HL-60 (cell line): ENCODE measurements around the gene AGBL4.

Experiments used
- DNase-seq, 2 experiments: peaks; one replicate each; pipeline ENCODE4 v3.0.0-alpha.2; 2010 to 2020; ENCODE audit warnings: low read depth in 1 of 2, low spot score in 1 of 2
- H3K27ac ChIP-seq: fragments of 250-450 bp; sonication (Bioruptor Pico); replicated peaks from 2 replicates; pipeline ENCODE4 v1.5.1; 2020; ENCODE audit warnings: mild to moderate bottlenecking, moderate library complexity
- H3K27me3 ChIP-seq: fragments of 250-450 bp; sonication (Bioruptor Pico); 2 replicates; pipeline ENCODE4 v1.5.1; 2021; ENCODE audit warnings: mild to moderate bottlenecking, moderate library complexity; ENCODE audit not compliant: insufficient read depth, poor library complexity, severe bottlenecking
- H3K4me3 ChIP-seq: replicated peaks from 2 replicates; pipeline ENCODE4 v1.5.1; 2011; ENCODE audit warnings: mild to moderate bottlenecking, control low read depth, low read length; ENCODE audit not compliant: insufficient read depth
- GABPA ChIP-seq: IDR thresholded peaks from 2 replicates; pipeline ENCODE4 v1.6.1; 2012; ENCODE audit warnings: low read depth
- POLR2AphosphoS5 ChIP-seq: IDR thresholded peaks from 2 replicates; pipeline ENCODE4 v1.6.1; 2012; ENCODE audit warnings: low read depth
- SPI1 ChIP-seq: IDR thresholded peaks from 2 replicates; pipeline ENCODE4 v1.6.1; 2012; ENCODE audit warnings: low read depth, mild to moderate bottlenecking, borderline replicate concordance
- TF ChIP-seq, protein P1 (sequence below): IDR thresholded peaks from 2 replicates; pipeline ENCODE4 v1.6.1; 2012; ENCODE audit warnings: low read depth; ENCODE audit not compliant: insufficient replicate concordance
- TF ChIP-seq, protein P2 (sequence below): IDR thresholded peaks from one replicate; pipeline ENCODE4 v1.5.1; 2011; ENCODE audit warnings: low read length, control low read depth, inconsistent platforms; ENCODE audit not compliant: insufficient read depth

Gene AGBL4

DNA sequence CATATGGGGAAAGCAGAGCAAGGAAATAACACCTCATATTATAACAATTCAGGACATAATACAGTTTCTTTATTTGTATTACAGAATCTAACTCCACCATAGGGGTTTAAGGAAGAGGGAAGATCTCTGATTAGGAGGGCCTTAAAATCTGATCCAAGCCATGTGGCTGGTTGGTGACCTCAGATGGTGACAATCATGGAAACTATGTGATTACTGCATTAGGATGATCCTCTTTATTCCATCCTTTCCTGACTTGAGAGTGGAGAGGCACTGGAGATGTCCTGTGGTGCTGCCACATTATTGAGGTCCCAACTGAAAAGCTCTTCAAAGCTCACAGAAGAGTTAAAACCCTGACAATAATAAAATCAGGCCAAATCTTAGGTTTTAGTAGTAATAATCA, 1078.9 kb downstream of the AGBL4 start:
- DNase-seq: no peak
- TF ChIP-seq POLR2AphosphoS5 (no peak), SPI1 (no peak), GABPA (no peak)
- TF ChIP-seq, protein P1, sequence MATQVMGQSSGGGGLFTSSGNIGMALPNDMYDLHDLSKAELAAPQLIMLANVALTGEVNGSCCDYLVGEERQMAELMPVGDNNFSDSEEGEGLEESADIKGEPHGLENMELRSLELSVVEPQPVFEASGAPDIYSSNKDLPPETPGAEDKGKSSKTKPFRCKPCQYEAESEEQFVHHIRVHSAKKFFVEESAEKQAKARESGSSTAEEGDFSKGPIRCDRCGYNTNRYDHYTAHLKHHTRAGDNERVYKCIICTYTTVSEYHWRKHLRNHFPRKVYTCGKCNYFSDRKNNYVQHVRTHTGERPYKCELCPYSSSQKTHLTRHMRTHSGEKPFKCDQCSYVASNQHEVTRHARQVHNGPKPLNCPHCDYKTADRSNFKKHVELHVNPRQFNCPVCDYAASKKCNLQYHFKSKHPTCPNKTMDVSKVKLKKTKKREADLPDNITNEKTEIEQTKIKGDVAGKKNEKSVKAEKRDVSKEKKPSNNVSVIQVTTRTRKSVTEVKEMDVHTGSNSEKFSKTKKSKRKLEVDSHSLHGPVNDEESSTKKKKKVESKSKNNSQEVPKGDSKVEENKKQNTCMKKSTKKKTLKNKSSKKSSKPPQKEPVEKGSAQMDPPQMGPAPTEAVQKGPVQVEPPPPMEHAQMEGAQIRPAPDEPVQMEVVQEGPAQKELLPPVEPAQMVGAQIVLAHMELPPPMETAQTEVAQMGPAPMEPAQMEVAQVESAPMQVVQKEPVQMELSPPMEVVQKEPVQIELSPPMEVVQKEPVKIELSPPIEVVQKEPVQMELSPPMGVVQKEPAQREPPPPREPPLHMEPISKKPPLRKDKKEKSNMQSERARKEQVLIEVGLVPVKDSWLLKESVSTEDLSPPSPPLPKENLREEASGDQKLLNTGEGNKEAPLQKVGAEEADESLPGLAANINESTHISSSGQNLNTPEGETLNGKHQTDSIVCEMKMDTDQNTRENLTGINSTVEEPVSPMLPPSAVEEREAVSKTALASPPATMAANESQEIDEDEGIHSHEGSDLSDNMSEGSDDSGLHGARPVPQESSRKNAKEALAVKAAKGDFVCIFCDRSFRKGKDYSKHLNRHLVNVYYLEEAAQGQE: no peak
- TF ChIP-seq, protein P2, sequence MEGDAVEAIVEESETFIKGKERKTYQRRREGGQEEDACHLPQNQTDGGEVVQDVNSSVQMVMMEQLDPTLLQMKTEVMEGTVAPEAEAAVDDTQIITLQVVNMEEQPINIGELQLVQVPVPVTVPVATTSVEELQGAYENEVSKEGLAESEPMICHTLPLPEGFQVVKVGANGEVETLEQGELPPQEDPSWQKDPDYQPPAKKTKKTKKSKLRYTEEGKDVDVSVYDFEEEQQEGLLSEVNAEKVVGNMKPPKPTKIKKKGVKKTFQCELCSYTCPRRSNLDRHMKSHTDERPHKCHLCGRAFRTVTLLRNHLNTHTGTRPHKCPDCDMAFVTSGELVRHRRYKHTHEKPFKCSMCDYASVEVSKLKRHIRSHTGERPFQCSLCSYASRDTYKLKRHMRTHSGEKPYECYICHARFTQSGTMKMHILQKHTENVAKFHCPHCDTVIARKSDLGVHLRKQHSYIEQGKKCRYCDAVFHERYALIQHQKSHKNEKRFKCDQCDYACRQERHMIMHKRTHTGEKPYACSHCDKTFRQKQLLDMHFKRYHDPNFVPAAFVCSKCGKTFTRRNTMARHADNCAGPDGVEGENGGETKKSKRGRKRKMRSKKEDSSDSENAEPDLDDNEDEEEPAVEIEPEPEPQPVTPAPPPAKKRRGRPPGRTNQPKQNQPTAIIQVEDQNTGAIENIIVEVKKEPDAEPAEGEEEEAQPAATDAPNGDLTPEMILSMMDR: no peak
- no peak overlapping the region for H3K27ac ChIP-seq
- no peak overlapping the region for H3K4me3 ChIP-seq
- H3K27me3 ChIP-seq: no peaks in the 10 kb centered on the region

DNA sequence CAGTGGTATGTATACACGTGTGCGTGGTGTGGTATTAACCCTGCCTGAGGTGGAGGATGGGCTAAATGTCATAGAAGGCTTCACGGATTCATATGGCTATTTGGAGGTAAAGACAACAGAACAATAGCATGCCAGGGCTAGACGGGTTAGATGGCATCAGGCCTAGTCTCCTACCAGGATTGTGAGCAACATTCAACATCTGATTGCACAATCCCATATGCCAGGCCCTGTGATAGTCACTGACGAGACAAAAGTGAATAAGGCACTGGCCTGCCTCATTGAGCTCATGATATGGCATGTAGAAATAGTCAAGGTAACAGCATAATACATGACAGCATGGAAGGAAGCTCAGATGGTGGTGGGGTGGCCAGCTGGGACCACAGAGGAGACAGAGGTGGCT, 1079.9 kb downstream of the AGBL4 start:
- Histone ChIP-seq H3K27ac (no peak overlapping the region), H3K27me3 (no peaks in the 10 kb centered on the region), H3K4me3 (no peak overlapping the region)
- no peak for DNase-seq
- TF ChIP-seq GABPA: no peak
- TF ChIP-seq POLR2AphosphoS5: no peak
- no peak for TF ChIP-seq SPI1
- TF ChIP-seq, protein P1: no peak
- TF ChIP-seq, protein P2: no peak

DNA sequence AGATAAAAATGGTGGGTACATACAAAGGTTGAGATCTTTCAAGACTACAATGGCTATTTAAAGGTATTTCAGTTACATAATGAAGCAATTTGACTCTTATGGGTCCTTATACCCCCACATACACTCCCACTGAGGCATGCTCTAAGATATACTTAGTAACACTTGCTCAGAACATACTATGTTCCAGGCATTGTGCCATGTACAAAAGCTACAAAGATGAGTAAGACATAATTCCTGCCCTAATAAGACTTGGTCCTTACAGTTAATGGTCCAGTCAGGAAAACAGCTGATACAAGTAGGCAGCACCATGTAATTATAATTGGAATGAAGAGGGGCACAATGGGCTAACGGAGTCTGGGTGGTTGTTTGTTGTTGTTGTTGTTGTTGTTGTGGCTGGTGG, 1080.4 kb downstream of the AGBL4 start:
- no peak for DNase-seq
- TF ChIP-seq, protein P2: no peak
- TF ChIP-seq POLR2AphosphoS5 (no peak), GABPA (no peak), SPI1 (no peak)
- TF ChIP-seq, protein P1: no peak
- no peak overlapping the region for H3K27ac ChIP-seq

More for the DNA sequence above, 1080.4 kb downstream of the AGBL4 start:
- Histone ChIP-seq H3K27me3 (no peaks in the 10 kb centered on the region), H3K4me3 (no peak overlapping the region)
